Measurements from ENCODE around the gene PHLDA1. TPM values are rescaled to one million over a fixed set of nuclear protein-coding genes. Genes with fewer than 3 reads are reported as not detected.

PHLDA1 gene
- total RNA-seq, 1 experiment from 2014 or later = 203 TPM

DNA sequence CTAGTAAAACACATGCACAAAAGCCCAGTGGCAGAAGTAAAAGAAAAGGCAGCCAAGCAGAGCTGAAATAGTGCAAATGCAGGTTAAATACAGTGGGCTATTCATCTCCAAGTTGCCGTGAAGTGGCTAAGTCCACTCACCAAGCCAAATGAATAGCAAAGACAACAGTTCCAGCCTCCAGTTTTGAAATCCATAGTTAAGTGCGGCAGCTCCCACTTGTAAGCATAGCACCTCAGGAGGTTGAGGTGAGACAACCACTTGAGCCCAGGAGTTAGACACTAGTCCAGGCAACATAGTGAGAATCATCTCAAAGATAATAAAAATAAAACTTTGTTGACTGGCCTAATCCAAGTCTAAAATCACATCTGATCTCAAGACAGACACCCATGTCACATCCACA lies 9.8 kb upstream of the PHLDA1 start:
- no TSS peak for BruUV-seq (replicated peaks)
- H3K27me3 Mint-ChIP-seq (ENCODE audit: insufficient read depth, unreplicated experiment) = no peaks in the 10 kb centered on the region
- intact Hi-C loops (cut with micrococcal nuclease) = no loop called here
- H3K9me3 Mint-ChIP-seq (ENCODE audit: unreplicated experiment) = no peaks in the 10 kb centered on the region
- no peak for DNase-seq (ENCODE audit: unreplicated experiment)
- H3K36me3 Mint-ChIP-seq (ENCODE audit: insufficient read depth, unreplicated experiment) = peaks cover 38% of the 10 kb centered on the region
- no peak overlapping the region for H3K4me3 Mint-ChIP-seq (ENCODE audit: unreplicated experiment)
- H3K4me1 Mint-ChIP-seq (ENCODE audit: insufficient read depth, unreplicated experiment) = peaks cover 6% of the 10 kb centered on the region
- no peak overlapping the region for H3K27ac Mint-ChIP-seq (ENCODE audit: low read depth, unreplicated experiment)
- ChIA-PET POLR2A (interaction anchor here (0.6 to 2.2 kb wide), 5 partner anchors 9 to 32 kb away, joined by 3 to 10 read pairs (median 3); partner anchors contain the start of gene PHLDA1), CTCF (interaction anchor here (0.9 to 5.7 kb wide), 5 partner anchors 10 to 514 kb away, joined by 3 to 42 read pairs (median 3); partner anchors contain the start of gene PHLDA1)
- TF ChIP-seq CTCF (IDR thresholded peaks at IDR 0.05; ENCODE audit: unreplicated experiment) = no peak

- TF ChIP-seq CTCF (IDR thresholded peaks at IDR 0.05; ENCODE audit: unreplicated experiment) = no peak
- Mint-ChIP-seq H3K36me3 (ENCODE audit: insufficient read depth, unreplicated experiment) (peaks cover 30% of the 10 kb centered on the region), H3K4me3 (ENCODE audit: unreplicated experiment) (no peak overlapping the region), H3K27ac (ENCODE audit: low read depth, unreplicated experiment) (peak overlapping the region; percentile 23), H3K4me1 (ENCODE audit: insufficient read depth, unreplicated experiment) (peaks cover 12% of the 10 kb centered on the region), H3K27me3 (ENCODE audit: insufficient read depth, unreplicated experiment) (no peaks in the 10 kb centered on the region), H3K9me3 (ENCODE audit: unreplicated experiment) (no peaks in the 10 kb centered on the region)
- no TSS peak for BruUV-seq (replicated peaks)
- intact Hi-C loops (cut with micrococcal nuclease) = no loop called here
- ChIA-PET CTCF (interaction anchor here (0.6 to 5.7 kb wide), 6 partner anchors 198 to 513 kb away, joined by 3 to 42 read pairs (median 4); partner anchors contain the start of gene BBS10), POLR2A (interaction anchor here (0.6 to 2.2 kb wide), 6 partner anchors 9 to 507 kb away, joined by 3 to 10 read pairs (median 3); partner anchors contain the start of gene PHLDA1)
- DNase-seq (ENCODE audit: unreplicated experiment) = no peak
Measured at GRCh38 chr12:76040461-76040860, 8.9 kb upstream of the PHLDA1 start.

DNA sequence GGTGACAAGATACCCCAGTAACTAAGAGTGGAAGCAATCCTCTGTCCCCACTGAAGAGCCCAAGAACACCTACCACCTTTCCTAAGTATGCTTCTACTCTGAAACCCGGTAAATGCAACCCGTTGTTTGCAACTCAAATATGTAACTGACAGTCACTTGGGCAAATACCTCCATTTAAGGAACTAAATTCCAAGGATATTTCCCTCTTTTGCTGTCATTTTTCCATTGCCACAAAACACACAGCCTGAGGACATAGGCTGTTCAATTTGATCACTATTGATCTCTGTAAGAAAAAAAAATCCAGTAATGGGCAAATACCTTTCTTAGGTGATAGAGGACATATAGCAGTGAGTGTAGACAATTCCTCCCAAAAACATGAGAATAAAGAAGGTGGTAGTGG lies 6.6 kb upstream of the PHLDA1 start:
- peak overlapping the region; percentile 62 for H3K27ac Mint-ChIP-seq (ENCODE audit: low read depth, unreplicated experiment)
- H3K4me1 Mint-ChIP-seq (ENCODE audit: insufficient read depth, unreplicated experiment) = peaks cover 25% of the 10 kb centered on the region
- TF ChIP-seq CTCF (IDR thresholded peaks at IDR 0.05; ENCODE audit: unreplicated experiment) = no peak
- peaks cover 13% of the 10 kb centered on the region for H3K36me3 Mint-ChIP-seq (ENCODE audit: insufficient read depth, unreplicated experiment)
- H3K9me3 Mint-ChIP-seq (ENCODE audit: unreplicated experiment) = no peaks in the 10 kb centered on the region
- H3K4me3 Mint-ChIP-seq (ENCODE audit: unreplicated experiment) = no peak overlapping the region
- ChIA-PET CTCF (interaction anchor here (0.7 to 11.6 kb wide), 12 partner anchors 9 to 553 kb away, joined by 3 to 117 read pairs (median 4); partner anchors contain the start of gene BBS10), POLR2A (interaction anchor here (1.3 to 1.5 kb wide), 4 partner anchors 221 to 511 kb away, joined by 3 to 6 read pairs (median 4); no protein-coding TSS in a partner anchor)
- no TSS peak for BruUV-seq (replicated peaks)
- intact Hi-C loops (cut with micrococcal nuclease) = loop anchor here (10.0 kb wide), 3 partner anchors 313 to 547 kb away; no protein-coding TSS in a partner anchor
- no peaks in the 10 kb centered on the region for H3K27me3 Mint-ChIP-seq (ENCODE audit: insufficient read depth, unreplicated experiment)
- DNase-seq (ENCODE audit: unreplicated experiment) = no peak

DNA sequence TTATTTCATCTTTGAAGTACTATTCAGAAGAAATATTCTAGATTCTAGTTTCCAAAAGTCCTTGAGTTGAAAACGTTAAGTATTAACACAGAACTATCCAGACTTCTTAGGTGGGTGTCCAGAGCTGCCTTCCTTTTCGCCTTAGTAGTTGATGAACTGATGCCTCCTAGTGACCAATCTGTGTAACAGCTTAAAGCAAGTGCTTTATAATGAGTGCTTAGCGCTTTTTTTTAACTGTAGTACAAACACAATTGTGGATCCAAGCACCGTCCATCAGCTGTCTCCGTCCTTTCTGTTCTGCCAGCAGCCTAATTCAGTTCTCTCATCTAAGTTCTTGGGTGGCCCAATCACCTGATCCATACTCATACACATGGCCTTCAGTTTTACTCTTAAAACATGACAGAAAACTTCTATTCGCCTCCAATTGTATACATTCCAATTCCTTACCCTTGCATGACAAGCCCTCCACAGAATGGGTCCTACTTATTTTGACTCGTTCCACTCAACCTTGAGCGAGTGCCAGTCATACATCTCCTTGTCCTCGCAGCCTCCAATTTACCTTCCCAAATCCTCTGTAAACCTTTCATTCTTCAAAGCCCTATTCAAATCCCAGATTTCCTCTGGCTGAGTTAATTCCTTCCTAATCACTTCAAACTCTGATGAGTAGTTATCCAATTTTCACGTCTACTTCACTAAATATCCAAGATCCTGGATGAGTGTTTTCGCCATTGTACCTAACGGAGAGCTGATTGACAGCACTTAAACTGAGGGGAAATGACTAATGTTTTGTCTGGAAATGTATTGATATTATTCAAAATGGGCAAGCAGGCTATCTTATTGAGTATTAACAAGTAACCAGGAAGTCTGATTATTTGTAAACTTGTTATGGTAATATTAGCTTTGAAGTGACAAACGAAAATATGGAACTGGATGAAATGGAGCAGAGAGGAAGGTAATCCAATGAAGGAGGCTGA lies 5.8 kb upstream of the PHLDA1 start:
- BruUV-seq (replicated peaks) = no TSS peak
- ChIA-PET CTCF (interaction anchor here (0.5 to 11.6 kb wide), 22 partner anchors 12 to 553 kb away, joined by 3 to 117 read pairs (median 4); partner anchors contain the start of gene BBS10), POLR2A (interaction anchor here (0.6 to 1.5 kb wide), 6 partner anchors 189 to 510 kb away, joined by 3 to 6 read pairs (median 4); no protein-coding TSS in a partner anchor)
- Mint-ChIP-seq H3K9me3 (ENCODE audit: unreplicated experiment) (no peaks in the 10 kb centered on the region), H3K4me1 (ENCODE audit: insufficient read depth, unreplicated experiment) (peaks cover 32% of the 10 kb centered on the region), H3K36me3 (ENCODE audit: insufficient read depth, unreplicated experiment) (peaks cover 15% of the 10 kb centered on the region), H3K27ac (ENCODE audit: low read depth, unreplicated experiment) (no peak overlapping the region), H3K27me3 (ENCODE audit: insufficient read depth, unreplicated experiment) (no peaks in the 10 kb centered on the region), H3K4me3 (ENCODE audit: unreplicated experiment) (no peak overlapping the region)
- peak; percentile 80 for DNase-seq (ENCODE audit: unreplicated experiment)
- intact Hi-C loops (cut with micrococcal nuclease) = loop anchor here (1.0 to 10.0 kb wide), 5 partner anchors 313 to 547 kb away; no protein-coding TSS in a partner anchor
- peak; percentile 77 for TF ChIP-seq CTCF (IDR thresholded peaks at IDR 0.05; ENCODE audit: unreplicated experiment)
